Activated T-helper 1 cell treated with anti-CD3 and anti-CD28 coated beads, Interleukin-12 subunit alpha, Interleukin-12 subunit beta, Interleukin-2, Interleukin-4 antibody, amounts not matched to agents 30 ng/mL and 10 ng/mL and 1 ng/mL, durations not matched to agents 14 hours and 24 hours and 36 hours (primary cell): Measurements from ENCODE around the gene MEGF8. TPM values are rescaled to one million over a fixed set of nuclear protein-coding genes. Genes with fewer than 3 reads are reported as not detected.

Experiments used
- DNase-seq: peaks from one replicate; pipeline ENCODE4 v3.0.0; 2021; ENCODE audit warnings: low spot score
- H3K27ac Mint-ChIP-seq: one replicate; pipeline ENCODE4 v1.8.0; 2021; ENCODE audit warnings: mild to moderate bottlenecking, mixed read lengths
- H3K27me3 Mint-ChIP-seq: one replicate; pipeline ENCODE4 v1.8.0; 2022; ENCODE audit warnings: mild to moderate bottlenecking, moderate library complexity, mixed read lengths; ENCODE audit not compliant: insufficient read depth
- H3K36me3 Mint-ChIP-seq: one replicate; pipeline ENCODE4 v1.8.0; 2021; ENCODE audit warnings: low read depth, mixed read lengths
- H3K4me1 Mint-ChIP-seq: one replicate; pipeline ENCODE4 v1.8.0; 2021; ENCODE audit warnings: low read depth, mixed read lengths
- H3K4me3 Mint-ChIP-seq: one replicate; pipeline ENCODE4 v1.8.0; 2021; ENCODE audit warnings: mild to moderate bottlenecking, moderate library complexity, mixed read lengths
- H3K9me3 Mint-ChIP-seq: one replicate; pipeline ENCODE4 v1.8.0; 2021; ENCODE audit warnings: mixed read lengths
- intact Hi-C: fragments of 100-400 bp; cut with micrococcal nuclease; formaldehyde crosslinking; loops from one replicate; pipeline ENCODE4 v1.15.1; 2024
- total RNA-seq: library from RNA; stranded (reverse); gene quantifications from 2 replicates; pipeline ENCODE4 v1.2.3, GENCODE V29; 2022

Gene MEGF8, protein sequence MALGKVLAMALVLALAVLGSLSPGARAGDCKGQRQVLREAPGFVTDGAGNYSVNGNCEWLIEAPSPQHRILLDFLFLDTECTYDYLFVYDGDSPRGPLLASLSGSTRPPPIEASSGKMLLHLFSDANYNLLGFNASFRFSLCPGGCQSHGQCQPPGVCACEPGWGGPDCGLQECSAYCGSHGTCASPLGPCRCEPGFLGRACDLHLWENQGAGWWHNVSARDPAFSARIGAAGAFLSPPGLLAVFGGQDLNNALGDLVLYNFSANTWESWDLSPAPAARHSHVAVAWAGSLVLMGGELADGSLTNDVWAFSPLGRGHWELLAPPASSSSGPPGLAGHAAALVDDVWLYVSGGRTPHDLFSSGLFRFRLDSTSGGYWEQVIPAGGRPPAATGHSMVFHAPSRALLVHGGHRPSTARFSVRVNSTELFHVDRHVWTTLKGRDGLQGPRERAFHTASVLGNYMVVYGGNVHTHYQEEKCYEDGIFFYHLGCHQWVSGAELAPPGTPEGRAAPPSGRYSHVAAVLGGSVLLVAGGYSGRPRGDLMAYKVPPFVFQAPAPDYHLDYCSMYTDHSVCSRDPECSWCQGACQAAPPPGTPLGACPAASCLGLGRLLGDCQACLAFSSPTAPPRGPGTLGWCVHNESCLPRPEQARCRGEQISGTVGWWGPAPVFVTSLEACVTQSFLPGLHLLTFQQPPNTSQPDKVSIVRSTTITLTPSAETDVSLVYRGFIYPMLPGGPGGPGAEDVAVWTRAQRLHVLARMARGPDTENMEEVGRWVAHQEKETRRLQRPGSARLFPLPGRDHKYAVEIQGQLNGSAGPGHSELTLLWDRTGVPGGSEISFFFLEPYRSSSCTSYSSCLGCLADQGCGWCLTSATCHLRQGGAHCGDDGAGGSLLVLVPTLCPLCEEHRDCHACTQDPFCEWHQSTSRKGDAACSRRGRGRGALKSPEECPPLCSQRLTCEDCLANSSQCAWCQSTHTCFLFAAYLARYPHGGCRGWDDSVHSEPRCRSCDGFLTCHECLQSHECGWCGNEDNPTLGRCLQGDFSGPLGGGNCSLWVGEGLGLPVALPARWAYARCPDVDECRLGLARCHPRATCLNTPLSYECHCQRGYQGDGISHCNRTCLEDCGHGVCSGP (N-terminal part only)
- total RNA-seq = 7.5 and 7.8 TPM in 2 replicates

DNA sequence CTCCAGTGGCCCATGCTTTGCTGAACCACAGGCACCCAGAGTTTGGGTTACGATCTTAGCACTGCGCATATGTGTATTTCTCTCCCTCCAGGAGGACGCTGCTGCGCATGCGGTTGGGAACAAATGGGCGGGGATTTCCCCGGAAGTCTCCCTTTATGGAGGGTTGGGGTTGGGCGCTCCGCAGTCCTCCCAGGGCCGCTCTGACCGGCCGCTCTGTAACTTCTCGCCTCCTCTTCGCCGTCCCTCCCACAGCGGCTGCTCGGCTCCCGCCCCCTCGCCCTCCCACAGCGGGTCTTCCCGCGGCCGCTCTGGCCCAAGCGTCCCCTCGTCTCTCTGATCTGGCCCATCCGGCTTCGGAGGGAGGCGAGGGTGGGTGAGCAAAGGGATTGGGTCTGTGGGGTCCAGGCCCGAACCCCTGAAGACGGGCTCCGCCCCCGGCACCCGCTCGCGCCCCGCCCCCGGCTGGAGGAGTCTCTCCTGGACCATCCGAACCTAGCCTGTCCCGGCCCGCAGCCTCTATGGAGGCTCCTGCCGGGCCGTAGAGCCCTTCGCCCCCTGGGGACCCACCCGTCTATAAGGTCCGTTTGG lies at the start of gene MEGF8:
TSS of gene MEGF8 (plus strand) at position 328 of the 588 bp plus-strand sequence. CDS start 609 bp downstream, outside the sequence.
- intact Hi-C loops = loop anchor here (1.0 kb wide), 11 partner anchors 12 to 217 kb away; partner anchors contain the start of genes ERF, PAFAH1B3, PRR19 and TMEM145
- DNase-seq = peak; percentile 98
- Mint-ChIP-seq H3K9me3 (no peaks in the 10 kb centered on the region), H3K36me3 (peaks cover 5% of the 10 kb centered on the region), H3K4me1 (peaks cover 15% of the 10 kb centered on the region), H3K4me3 (peak within 1 kb of the TSS; percentile 90), H3K27me3 (peaks cover 32% of the 10 kb centered on the region), H3K27ac (peak within 1 kb of the TSS; percentile 53)

DNA sequence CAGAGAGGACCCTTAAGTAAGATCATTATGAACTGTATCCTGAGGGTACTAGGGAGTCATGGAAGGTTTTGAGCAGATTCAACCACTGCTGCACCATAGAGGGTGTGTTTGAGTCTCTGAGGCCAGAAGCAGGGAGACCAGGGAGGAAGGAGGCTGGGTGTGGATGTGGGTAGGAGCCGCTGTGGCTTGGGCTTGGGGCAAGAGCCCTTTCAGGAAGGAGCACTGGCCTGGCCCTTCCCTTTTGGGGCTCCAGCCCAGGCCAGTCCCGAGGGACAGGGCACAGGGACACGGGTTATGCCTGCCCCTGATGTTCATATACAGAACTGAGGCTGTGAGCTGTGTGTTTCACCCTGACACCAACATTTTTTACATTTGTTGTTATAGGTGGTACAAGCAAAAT lies 49.2 kb upstream of the MEGF8 start:
- peak overlapping the region; percentile 79 for H3K27ac Mint-ChIP-seq
- no peaks in the 10 kb centered on the region for H3K9me3 Mint-ChIP-seq
- H3K4me3 Mint-ChIP-seq = peak overlapping the region; percentile 46
- intact Hi-C loops = no loop called here
- H3K27me3 Mint-ChIP-seq = no peaks in the 10 kb centered on the region
- peaks cover 52% of the 10 kb centered on the region for H3K4me1 Mint-ChIP-seq
- DNase-seq = no peak
- H3K36me3 Mint-ChIP-seq = peaks cover 24% of the 10 kb centered on the region

DNA sequence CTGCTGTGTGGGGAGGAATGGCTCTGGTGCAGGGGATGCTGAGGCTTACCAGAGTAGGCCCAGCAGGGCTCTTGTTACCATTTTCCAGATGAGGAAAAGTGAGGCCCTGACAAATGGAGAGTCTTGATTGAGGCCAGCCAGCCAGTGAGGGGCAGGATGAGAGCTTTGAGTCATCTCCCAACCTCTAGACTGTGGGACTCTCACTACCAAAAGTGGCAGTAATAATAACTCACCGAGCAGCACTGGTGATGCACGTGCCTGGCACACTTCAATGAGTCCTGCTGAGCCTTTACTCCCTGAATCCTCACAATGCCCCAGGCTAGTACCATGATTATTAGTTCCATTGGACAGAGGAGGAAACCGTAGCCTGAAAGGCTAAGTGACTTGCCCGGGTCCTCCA lies 48.6 kb upstream of the MEGF8 start:
- no peaks in the 10 kb centered on the region for H3K27me3 Mint-ChIP-seq
- no peaks in the 10 kb centered on the region for H3K9me3 Mint-ChIP-seq
- intact Hi-C loops = no loop called here
- peaks cover 23% of the 10 kb centered on the region for H3K36me3 Mint-ChIP-seq
- H3K4me1 Mint-ChIP-seq = peaks cover 54% of the 10 kb centered on the region
- H3K4me3 Mint-ChIP-seq = no peak overlapping the region
- peak overlapping the region; percentile 79 for H3K27ac Mint-ChIP-seq
- DNase-seq = no peak

DNA sequence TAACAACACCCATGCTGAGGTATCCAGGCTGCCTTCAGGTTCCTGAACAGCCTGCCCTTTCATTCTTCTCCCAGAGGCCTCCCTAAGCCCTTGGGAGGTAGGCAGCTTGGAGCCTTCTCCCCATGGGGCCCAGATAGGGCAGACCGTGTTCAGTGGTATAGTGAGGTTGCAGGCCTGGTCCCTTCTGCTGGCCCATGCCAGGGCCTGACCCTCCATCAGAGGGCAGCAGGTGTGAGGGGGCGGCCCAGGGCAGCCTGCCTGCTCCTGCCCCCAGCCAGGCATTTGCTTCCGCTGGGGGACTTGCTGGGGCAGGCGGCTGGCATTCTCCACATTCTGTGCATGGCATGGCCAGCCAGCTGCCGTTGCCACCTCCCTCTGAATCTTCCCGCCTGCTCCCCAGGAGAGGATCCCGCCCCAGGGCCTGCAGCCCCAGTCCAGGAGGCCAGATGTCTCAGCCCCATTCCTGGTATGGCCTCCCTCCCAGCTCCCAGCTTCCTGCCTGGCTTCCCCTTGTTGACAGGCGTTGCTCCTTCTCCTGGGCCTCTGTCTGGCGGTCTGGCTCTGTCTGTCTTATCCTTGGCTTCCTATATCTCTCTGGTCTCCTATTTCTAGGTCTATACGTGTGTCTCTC lies 47.5 kb upstream of the MEGF8 start:
- Mint-ChIP-seq H3K27me3 (no peaks in the 10 kb centered on the region), H3K4me3 (peak overlapping the region; percentile 96), H3K4me1 (peaks cover 62% of the 10 kb centered on the region), H3K9me3 (no peaks in the 10 kb centered on the region), H3K36me3 (peaks cover 23% of the 10 kb centered on the region), H3K27ac (no peak overlapping the region)
- no peak for DNase-seq
- intact Hi-C loops = no loop called here

DNA sequence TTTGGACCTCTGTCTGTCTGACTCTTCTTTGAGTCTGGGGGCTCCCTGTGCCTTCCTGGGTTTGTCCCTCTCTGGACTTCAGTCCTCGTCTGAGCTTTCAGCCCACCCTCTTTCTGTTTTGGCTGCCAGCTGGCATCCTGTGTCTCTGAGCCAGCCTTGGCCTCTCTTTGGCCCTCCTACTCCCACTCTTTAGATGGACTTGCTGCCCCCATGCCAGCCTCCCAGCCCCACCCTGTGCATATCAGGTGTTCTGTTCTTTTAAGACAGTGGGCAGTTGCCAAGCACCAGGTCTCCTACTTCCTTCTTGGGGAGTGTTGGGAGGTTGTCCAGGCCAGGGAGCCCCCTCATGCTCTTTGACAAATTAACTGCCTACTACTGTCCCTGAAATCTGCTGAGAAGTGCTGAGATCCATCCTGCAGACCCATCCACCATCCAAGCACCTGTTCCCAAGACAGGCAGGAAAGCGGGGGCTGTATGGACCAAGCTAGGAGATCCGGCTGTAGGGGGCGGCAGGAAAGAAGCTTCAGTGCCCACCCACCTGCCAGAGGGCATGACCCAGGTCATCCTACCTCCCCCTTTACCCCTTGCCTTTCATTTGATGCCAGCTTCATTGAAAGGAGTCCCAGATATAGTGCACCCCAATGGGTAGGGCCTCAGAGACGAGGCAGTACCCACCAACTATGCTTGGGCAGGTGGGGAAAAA lies 46.8 kb upstream of the MEGF8 start:
- Mint-ChIP-seq H3K4me3 (peak overlapping the region; percentile 96), H3K27me3 (no peaks in the 10 kb centered on the region), H3K9me3 (no peaks in the 10 kb centered on the region), H3K27ac (peak overlapping the region; percentile 99), H3K4me1 (peaks cover 62% of the 10 kb centered on the region), H3K36me3 (peaks cover 19% of the 10 kb centered on the region)
- intact Hi-C loops = loop anchor here (1.0 kb wide), 2 partner anchors 145 to 170 kb away; no protein-coding TSS in a partner anchor
- DNase-seq = no peak

DNA sequence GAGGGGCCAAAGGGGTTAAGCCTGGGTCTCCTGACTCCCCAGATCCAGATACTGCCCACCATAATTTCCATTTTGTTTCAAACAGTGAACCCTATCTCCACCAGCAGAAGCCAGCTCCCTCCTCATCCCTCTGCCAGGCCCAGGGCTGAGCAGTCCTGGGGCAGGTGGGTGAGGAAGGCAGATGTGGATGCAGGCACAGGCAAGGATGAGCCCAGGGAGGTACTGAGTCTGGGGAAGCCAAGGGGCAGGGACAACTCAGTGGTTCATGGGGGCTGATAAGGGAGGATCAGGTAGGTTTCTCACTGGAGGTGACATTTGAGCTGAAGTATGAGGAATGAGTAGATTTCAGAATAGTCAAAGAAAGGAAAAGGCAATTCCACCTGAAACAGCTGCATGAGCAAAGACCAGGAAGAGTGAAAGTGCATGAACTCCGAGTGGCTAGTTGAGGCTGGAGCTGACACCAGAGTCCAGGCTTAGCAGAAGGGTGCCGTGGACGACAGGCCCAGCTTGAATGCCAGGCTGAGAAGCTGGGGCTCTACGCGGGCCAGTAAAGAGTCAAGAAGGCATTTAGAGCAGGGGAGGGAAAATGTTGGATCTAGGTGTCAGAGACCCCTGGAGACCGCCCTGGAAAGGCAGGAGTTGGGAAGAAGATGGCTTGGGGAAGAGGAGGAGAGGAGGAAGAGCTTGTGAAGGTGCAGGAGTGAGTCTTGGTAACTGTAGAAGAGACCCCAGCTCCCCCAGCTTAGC lies 46.1 kb upstream of the MEGF8 start:
- H3K9me3 Mint-ChIP-seq = no peaks in the 10 kb centered on the region
- H3K4me3 Mint-ChIP-seq = peak overlapping the region; percentile 96
- peak overlapping the region; percentile 99 for H3K27ac Mint-ChIP-seq
- no peak for DNase-seq
- H3K36me3 Mint-ChIP-seq = peaks cover 17% of the 10 kb centered on the region
- intact Hi-C loops = loop anchor here (1.0 kb wide), 2 partner anchors 146 to 171 kb away; no protein-coding TSS in a partner anchor
- H3K4me1 Mint-ChIP-seq = peaks cover 62% of the 10 kb centered on the region
- no peaks in the 10 kb centered on the region for H3K27me3 Mint-ChIP-seq

DNA sequence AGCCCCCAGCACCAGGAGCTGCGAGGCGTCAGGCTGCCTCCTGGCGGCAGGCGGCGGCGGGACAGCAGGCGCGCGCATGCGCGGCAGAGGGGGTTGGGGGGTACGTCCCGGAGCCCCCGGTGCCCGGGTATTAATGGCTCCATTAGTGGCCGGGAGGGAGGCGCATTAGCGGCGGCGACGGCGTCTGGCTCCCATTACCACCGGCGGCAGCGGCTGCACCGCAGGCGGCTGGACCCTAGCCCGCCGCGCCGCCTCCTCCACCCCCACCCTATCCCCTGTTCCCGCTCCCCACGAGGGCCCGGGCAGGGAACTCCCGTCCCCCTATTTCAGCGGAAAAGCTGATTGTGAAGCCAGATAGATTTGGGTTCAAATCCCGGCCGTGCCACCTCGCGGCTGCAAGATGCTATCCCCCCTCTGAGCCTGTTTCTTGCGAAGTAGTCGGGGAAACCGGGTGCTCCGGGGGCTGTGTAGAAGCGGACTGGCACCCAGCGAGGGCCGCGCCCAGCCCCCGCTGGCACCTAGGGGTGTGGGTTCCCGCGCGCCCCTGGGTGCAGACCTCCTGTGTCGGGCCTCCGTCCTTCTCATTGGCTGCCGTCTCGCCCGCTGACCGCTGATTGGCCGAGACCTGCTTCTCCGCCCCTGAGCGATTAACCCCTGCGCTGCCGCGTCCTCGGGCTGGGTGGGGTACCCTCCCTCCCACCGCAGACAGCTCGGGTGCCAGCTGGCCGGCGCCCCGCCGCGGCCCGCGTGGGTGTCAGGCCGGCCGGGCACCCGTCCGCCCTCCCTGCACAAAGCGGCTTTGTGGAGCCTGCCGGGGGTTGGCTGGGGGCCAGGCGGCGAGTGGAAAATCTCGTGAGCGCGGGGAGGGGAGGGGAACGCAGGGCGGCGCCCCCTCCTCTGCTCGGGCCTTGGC lies 45.3 kb upstream of the MEGF8 start:
- intact Hi-C loops = loop anchor here (1.0 to 5.0 kb wide), 4 partner anchors 78 to 203 kb away; partner anchors contain the start of gene ZNF574
- peak overlapping the region; percentile 99 for H3K27ac Mint-ChIP-seq
- peaks cover 12% of the 10 kb centered on the region for H3K36me3 Mint-ChIP-seq
- H3K27me3 Mint-ChIP-seq = no peaks in the 10 kb centered on the region
- no peaks in the 10 kb centered on the region for H3K9me3 Mint-ChIP-seq
- peak overlapping the region; percentile 96 for H3K4me3 Mint-ChIP-seq
- H3K4me1 Mint-ChIP-seq = peaks cover 61% of the 10 kb centered on the region
- peak; percentile 87 for DNase-seq

DNA sequence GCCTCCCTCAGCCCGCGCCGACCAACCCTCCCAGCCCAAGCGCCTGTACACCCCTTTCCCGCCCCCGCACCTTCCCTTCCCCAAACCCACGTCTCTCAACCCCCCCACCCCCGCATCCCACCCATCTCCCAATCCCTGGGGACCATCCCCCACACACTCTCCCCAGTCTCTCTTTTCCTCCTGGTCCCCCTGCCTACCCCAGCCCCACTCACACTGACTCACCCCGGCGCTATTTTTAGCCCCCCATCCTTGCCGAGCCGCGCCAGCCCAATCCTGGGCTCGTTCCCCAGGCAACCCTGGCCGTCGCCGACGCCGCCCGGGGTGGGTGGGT lies 44.7 kb upstream of the MEGF8 start:
- no peaks in the 10 kb centered on the region for H3K9me3 Mint-ChIP-seq
- DNase-seq = no peak
- no peaks in the 10 kb centered on the region for H3K27me3 Mint-ChIP-seq
- H3K36me3 Mint-ChIP-seq = peaks cover 11% of the 10 kb centered on the region
- peak overlapping the region; percentile 32 for H3K27ac Mint-ChIP-seq
- intact Hi-C loops = loop anchor here (5.0 kb wide), 2 partner anchors 78 to 203 kb away; partner anchors contain the start of gene ZNF574
- H3K4me3 Mint-ChIP-seq = no peak overlapping the region
- peaks cover 64% of the 10 kb centered on the region for H3K4me1 Mint-ChIP-seq

DNA sequence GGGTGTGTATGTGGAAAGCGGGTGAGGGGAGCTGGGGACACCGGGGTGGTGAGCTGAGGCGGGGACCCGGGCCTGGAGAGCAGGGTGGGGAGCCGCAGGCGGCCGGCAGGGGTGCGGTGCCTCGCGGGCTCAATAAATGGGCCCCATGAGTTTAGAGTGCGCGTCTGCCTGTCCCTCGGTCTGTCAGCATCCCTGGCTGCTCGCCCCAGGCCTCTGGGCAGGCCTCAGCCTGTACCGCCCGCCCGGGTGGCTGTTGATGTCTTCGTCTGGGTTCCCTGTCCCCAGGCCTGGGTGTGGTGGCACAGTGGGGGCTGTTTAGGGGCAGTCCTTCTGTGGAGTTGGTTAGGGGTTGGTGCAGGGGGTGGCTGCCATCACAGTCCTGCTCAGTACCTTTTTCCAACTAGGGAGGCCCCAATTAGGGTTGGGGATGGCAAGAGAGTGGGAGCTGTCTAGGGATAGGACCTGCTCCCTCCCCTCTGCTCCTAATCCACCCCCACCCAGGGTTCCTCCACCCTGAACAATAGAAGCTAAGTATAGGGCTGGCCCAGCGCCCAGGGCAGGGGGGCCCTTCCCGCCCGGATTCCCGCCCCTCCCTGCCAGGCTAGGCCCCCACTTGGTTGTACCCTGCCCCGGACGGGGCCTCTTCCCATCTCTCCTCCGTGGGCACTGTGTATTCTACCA lies 44.1 kb upstream of the MEGF8 start:
- no peaks in the 10 kb centered on the region for H3K9me3 Mint-ChIP-seq
- H3K4me3 Mint-ChIP-seq = no peak overlapping the region
- H3K27me3 Mint-ChIP-seq = no peaks in the 10 kb centered on the region
- intact Hi-C loops = loop anchor here (5.0 kb wide), 2 partner anchors 79 to 204 kb away; partner anchors contain the start of gene ZNF574
- peaks cover 63% of the 10 kb centered on the region for H3K4me1 Mint-ChIP-seq
- DNase-seq = no peak
- H3K27ac Mint-ChIP-seq = peak overlapping the region; percentile 80
- H3K36me3 Mint-ChIP-seq = peaks cover 6% of the 10 kb centered on the region
